Type B pancreatic cell (in vitro differentiated cells): ENCODE results near the gene IFI6. TPM values are rescaled to one million over a fixed set of nuclear protein-coding genes. Genes with fewer than 3 reads are reported as not detected.

Experiments used
- DNase-seq: peaks from one replicate; pipeline ENCODE4 v3.0.0; 2021; ENCODE audit warnings: mixed read lengths; ENCODE audit not compliant: unreplicated experiment; ENCODE audit errors: extremely low spot score
- H3K27ac Mint-ChIP-seq: 2 replicates; pipeline ENCODE4 v1.8.0; 2021; ENCODE audit warnings: mild to moderate bottlenecking, mixed read lengths
- H3K27me3 Mint-ChIP-seq: 2 replicates; pipeline ENCODE4 v1.8.0; 2021; ENCODE audit warnings: mixed read lengths
- H3K36me3 Mint-ChIP-seq: 2 replicates; pipeline ENCODE4 v1.8.0; 2021; ENCODE audit warnings: mixed read lengths
- H3K4me1 Mint-ChIP-seq: one replicate; pipeline ENCODE4 v1.8.0; 2021; ENCODE audit warnings: mixed read lengths; ENCODE audit not compliant: unreplicated experiment
- H3K4me3 Mint-ChIP-seq: 2 replicates; pipeline ENCODE4 v1.8.0; 2021; ENCODE audit warnings: mild to moderate bottlenecking, mixed read lengths
- H3K9me3 Mint-ChIP-seq: 2 replicates; pipeline ENCODE4 v1.8.0; 2021; ENCODE audit warnings: mixed read lengths
- CTCF ChIP-seq: fragments of 200-600 bp; sonication (generic); conservative IDR thresholded peaks from 2 replicates; pipeline ENCODE4 v1.5.0; 2021; ENCODE audit warnings: antibody characterized with exemption, mild to moderate bottlenecking
- total RNA-seq: library from RNA; stranded (reverse); gene quantifications from 2 replicates; pipeline ENCODE4 v1.2.1, GENCODE V29; 2021; ENCODE audit warnings: low replicate concordance

Gene IFI6
- total RNA-seq, 1 donor from 2014 or later, result 62.2 TPM

GRCh38 chr1:27678747-27679146 is 6.8 kb upstream of the IFI6 start:
- Mint-ChIP-seq H3K9me3 (no peaks in the 10 kb centered on the region), H3K36me3 (peaks cover 5% of the 10 kb centered on the region), H3K27me3 (no peaks in the 10 kb centered on the region), H3K4me3 (no peak overlapping the region), H3K27ac (no peak overlapping the region), H3K4me1 (no peaks in the 10 kb centered on the region)
- no peak for DNase-seq
- no peak for TF ChIP-seq CTCF

- peaks cover 10% of the 10 kb centered on the region for H3K4me1 Mint-ChIP-seq
- no peaks in the 10 kb centered on the region for H3K9me3 Mint-ChIP-seq
- no peak overlapping the region for H3K27ac Mint-ChIP-seq
- peaks cover 1% of the 10 kb centered on the region for H3K36me3 Mint-ChIP-seq
- no peaks in the 10 kb centered on the region for H3K27me3 Mint-ChIP-seq
- TF ChIP-seq CTCF, result no peak
- no peak for DNase-seq
- H3K4me3 Mint-ChIP-seq, result no peak overlapping the region
Observed at GRCh38 chr1:27676410-27676809, 4.4 kb upstream of the IFI6 start.

- H3K27me3 Mint-ChIP-seq, result no peaks in the 10 kb centered on the region
- H3K27ac Mint-ChIP-seq, result peak overlapping the region; percentile 87
- peak overlapping the region; percentile 76 for H3K4me3 Mint-ChIP-seq
- H3K9me3 Mint-ChIP-seq, result no peaks in the 10 kb centered on the region
- no peak for DNase-seq
- no peak for TF ChIP-seq CTCF
- peaks cover 22% of the 10 kb centered on the region for H3K4me1 Mint-ChIP-seq
- no peaks in the 10 kb centered on the region for H3K36me3 Mint-ChIP-seq
Observed at GRCh38 chr1:27672750-27673112, 739 bp upstream of the IFI6 start.

GRCh38 chr1:27669876-27670275 is 2.1 kb downstream of the IFI6 start:
- no peak overlapping the region for H3K27ac Mint-ChIP-seq
- no peak overlapping the region for H3K4me3 Mint-ChIP-seq
- no peak for TF ChIP-seq CTCF
- no peaks in the 10 kb centered on the region for H3K27me3 Mint-ChIP-seq
- H3K4me1 Mint-ChIP-seq, result peaks cover 22% of the 10 kb centered on the region
- no peaks in the 10 kb centered on the region for H3K9me3 Mint-ChIP-seq
- no peaks in the 10 kb centered on the region for H3K36me3 Mint-ChIP-seq
- no peak for DNase-seq

- Mint-ChIP-seq H3K27me3 (no peaks in the 10 kb centered on the region), H3K27ac (peak overlapping the region; percentile 67), H3K9me3 (no peaks in the 10 kb centered on the region), H3K4me3 (peak overlapping the region; percentile 78), H3K4me1 (peaks cover 22% of the 10 kb centered on the region), H3K36me3 (no peaks in the 10 kb centered on the region)
- DNase-seq, result peak; percentile 89
- peak; percentile 92 for TF ChIP-seq CTCF
Observed at GRCh38 chr1:27668808-27669723, 2.9 kb downstream of the IFI6 start.
